NCI-H1105 (cell line): ENCODE results near the gene PRDM11.

ENCODE experiments used
- DNase-seq: peaks from one replicate; lab custom pipeline; 2025; lab: John Stamatoyannopoulos, UW

The PRDM11 gene

GRCh38 chr11:45174168-45174835 is 27.9 kb downstream of the PRDM11 start:
- no peak for DNase-seq

GRCh38 chr11:45174963-45175362 is 28.5 kb downstream of the PRDM11 start:
- no peak for DNase-seq

DNA sequence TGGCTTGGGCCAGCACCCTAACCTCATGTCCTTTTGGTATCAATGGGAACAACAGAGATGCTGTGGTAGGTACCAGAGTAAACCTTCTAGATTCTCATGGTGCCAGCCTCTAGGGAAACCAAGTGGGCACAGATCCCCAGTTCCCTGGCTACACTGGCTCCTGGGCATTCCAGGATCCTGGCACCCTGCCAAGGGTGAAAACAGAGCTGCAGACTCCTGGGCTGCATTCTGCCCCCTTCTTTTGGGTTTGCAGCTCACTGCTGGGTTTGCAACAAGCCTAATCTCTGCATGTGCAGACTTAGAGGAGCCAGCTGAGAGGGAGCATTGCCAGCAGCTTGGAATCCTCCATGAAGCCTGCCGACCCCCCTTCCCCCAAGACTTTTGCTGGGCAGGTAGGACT is 30.6 kb downstream of the PRDM11 start:
- DNase-seq = peak; percentile 81

DNA sequence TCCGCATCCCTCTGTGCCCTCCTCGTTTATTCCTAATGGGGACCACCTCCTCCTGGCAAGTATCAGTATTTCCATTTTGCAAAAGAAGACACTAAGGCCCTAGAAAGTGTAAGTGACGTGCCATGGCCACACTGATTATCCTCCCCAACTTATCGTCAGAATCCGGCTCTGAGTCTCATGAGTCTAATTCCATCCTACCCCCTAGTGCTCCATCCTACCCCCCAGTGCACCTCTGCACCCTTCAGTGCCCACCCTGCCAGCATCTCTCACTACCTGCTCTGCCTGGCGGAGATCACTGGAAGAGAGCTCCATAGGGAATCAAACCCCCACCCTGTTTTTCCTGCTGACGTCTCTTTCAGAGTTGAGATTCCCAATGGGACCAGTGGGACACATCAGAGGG is 31.8 kb downstream of the PRDM11 start:
- no peak for DNase-seq

DNA sequence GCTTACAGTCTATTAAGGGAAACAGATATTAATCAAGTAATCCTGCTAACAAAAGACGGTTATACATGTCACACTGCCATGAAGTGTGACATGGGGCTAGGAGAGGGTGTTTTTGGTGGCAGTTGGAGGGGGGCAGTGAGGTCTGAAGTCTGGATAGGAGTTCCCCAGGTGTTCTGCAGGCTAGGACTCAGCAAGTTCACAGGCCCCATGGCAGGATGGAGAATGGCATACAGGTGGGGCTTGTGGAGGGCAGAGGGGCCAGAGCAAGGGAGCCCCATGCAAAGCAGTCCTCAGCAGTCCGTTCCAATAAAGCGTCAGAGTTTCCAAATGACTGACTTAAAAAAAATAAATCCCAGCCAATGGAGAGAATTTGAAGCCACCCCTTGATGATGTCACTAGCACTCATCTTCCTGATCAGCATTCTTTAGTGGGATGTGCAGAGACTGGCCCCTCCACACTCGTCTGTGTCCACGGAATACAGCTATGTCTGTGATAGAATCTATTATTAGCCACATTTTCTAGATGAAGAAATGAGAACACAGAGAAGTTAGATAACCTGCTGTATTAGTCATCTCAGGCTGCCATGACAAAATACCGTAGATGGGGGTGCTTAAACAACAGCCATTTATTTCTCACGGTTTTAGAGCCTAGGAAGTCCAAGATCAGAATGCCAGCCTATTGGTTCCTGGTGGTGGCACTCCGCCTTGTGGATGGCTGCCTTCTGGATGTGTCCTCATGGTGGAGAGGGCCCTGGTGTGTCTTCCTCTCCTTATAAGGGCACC is 32.6 kb downstream of the PRDM11 start:
- no peak for DNase-seq

DNA sequence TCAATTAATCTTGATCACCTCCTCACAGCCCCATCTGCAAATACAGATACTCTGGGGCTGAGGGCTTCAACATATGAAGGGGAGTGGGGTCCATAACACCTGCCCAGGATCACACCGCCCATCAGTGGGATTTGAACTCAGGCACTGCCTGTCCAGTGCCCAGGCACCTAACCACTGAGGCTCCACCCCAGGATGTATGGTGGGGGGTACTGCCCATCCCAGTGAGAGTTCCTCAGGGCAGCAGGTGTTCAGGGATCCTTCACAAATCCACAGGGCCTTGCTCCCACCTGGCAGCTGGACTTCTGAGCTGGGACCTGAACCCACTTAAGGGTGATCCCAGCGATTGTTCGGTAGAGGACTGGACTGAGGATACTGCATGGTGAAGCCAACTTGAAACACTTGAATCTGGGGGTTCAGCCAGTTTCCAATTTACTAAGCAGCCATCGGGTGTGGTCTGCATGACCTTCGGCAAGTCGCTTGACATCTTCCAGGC is 33.3 kb downstream of the PRDM11 start:
- no peak for DNase-seq

DNA sequence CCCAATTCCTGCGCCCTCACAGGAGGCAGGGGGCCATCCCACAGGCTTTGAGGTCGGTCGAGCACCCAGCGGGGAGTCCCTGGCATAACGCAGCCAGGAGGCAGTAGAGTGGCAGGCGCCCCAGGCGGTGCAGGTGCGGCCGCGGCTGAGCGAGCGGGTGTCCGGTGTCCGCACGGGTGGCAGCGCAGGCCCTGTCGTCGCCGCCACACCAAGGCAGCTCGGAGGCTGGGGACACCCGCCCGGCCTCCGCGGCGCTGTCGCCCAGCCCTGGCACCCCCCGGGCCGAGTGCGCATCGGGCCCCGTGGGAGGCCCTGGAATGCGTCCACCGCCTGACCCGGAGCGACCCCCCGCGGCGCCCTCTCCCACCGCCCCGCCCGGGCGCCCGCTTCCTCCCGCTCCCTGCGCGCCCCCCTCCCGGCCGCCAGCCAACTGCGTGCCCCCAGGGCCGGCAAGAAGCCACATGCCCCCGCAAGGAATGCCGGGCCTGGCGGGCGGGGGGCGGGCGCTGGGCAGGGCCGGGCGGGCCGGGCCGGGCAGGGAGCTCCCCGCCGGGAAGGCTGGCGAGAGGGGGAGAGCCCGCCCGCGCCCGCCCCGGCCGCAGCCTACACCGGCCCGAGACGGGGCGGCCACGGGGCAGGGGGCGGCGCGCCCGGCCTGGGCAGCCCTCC is 33.9 kb downstream of the PRDM11 start:
- DNase-seq = peak; percentile 70

- peak; percentile 26 for DNase-seq
Observed at GRCh38 chr11:45180848-45181192, 34.4 kb downstream of the PRDM11 start.

DNA sequence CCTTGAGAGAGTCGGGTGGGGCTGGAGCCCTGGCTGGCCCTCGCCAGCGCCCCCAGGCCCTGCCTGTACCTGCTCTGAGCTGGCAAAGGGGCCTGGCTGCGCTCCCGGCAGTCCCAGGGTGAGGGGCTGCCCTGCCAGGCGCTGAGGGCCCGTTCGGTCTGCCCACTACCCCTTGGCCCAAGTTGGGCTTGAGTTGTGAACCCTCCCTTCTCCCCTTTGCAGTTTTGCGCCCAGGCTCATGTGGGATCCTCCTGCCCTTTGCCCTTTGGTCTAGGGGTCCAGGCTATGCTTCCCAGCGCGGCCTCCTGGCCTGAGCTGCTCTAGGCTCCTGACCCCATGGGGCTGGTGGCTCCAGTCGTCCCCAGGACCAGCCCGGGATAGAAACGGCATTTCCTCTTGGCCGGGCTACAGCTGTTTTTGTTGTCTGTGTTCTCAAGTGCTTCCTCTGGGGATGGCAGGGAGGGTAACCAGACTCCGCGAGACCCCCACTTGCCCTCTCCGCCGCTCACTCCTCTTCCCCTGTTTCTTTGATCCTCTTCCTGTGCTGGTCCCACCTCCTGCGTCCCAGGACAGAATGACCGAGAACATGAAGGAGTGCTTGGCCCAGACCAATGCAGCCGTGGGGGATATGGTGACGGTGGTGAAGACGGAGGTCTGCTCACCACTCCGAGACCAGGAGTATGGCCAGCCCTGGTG is 34.9 kb downstream of the PRDM11 start:
- DNase-seq = no peak

DNA sequence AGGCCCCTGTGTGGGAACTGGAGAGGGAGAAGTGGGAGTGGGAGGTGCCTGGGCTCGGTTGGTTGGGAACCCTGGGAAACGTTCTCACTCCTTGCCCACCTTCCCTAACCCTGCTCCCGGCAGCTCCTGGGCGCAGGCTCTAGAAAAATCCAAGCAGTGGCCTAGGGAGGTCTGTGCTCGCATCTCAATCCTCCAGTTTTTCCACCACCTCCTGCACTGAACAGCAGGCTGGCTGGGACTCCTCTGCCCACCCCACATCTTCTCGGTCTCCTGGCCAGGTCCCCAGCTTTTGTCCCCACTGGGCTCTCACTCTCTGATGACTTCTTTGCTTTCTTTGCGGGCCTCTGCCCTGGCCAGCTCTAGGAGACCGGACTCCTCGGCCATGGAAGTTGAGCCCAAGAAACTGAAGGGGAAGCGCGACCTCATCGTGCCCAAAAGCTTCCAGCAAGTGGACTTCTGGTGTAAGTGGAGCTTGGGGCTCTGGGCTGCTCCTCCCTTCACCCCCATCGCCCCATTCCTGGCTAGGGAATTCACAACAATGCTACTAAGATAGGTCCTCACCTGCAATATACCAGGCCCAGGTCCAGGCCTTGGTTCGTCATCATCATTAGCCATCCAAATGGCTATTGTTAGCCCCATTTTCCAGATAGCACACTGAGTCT is 35.6 kb downstream of the PRDM11 start:
- no peak for DNase-seq

DNA sequence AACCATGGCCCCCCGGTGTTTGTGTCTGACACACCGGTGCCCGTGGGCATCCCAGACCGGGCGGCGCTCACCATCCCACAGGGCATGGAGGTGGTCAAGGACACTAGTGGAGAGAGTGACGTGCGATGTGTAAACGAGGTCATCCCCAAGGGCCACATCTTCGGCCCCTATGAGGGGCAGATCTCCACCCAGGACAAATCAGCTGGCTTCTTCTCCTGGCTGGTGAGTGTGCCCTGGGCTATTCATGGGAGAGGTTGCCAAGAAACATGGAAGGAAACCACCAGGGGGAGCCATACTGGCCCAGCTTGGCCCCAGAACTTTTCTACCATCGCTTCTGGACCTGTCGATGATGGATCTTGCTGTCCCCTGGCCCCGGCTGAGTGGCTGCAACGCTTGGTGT is 36.5 kb downstream of the PRDM11 start:
- no peak for DNase-seq

DNA sequence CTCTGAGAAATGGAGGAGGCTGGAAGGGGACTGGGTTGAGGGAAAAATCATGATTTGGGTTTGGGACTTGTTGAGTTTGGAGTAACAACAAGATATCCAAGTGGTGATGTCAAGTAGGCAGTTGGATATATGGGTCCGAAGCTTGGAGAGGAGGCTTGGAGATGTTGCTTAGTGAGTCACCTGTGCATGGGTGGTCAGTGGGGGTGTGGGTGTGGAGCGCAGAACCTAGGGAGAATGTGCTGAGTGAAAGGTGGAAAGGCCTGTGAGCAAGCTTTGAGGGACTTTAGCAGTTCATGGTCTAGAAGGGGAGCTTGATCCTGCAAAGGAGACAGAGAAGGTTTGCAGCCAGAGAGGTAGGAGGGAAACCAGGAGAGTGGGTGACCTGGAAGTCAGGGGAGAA is 38.2 kb downstream of the PRDM11 start:
- no peak for DNase-seq

DNA sequence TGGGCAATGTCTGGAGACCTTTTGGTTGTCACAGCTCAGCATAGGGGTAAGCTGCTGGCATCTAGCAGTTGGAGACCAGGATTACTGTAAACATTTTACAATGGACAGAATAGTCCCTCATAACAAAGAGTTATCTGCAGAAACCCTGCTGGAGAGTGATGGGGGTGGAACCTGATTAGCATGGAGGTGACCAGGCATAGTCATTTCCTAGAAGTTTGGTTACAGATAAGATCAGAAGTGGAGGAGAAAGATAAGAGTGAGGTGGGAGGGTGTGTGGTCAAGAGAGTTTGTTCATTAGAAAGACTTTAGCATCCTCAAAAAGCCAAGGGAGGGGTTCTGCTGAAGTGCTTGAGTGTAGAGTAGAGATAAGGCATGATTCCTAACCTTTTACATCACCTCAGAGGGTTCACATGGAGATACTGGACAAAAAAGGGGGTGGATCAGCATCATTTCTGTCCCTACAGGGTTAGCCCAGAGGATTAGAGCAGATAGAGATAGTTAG is 38.8 kb downstream of the PRDM11 start:
- no peak for DNase-seq

GRCh38 chr11:45187375-45187774 is 40.9 kb downstream of the PRDM11 start:
- no peak for DNase-seq

- DNase-seq = no peak
Observed at GRCh38 chr11:45188127-45188526, 41.7 kb downstream of the PRDM11 start.

- no peak for DNase-seq
Observed at GRCh38 chr11:45189230-45189629, 42.8 kb downstream of the PRDM11 start.

DNA sequence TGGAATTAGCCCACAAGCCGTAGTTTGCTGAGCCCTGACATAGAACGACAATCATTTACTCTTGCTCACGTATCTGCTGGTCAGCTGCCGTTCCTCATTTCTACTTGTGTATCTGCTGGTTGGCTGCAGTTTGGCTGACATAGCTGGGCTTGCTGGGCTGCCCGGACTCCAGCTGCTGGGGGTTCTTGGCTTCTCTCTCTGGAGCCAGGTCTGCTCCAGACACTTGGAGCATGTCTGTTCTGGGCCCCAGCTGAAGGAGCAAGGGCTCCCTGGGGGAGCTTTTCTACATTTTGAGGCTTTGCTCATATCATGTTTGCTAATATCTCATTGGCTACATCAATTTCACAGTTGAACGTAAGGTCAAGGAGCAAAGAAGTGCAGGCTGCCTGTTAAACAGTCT is 47.3 kb downstream of the PRDM11 start:
- DNase-seq = no peak

- DNase-seq = no peak
Observed at GRCh38 chr11:45204761-45205160, 58.3 kb downstream of the PRDM11 start.

DNA sequence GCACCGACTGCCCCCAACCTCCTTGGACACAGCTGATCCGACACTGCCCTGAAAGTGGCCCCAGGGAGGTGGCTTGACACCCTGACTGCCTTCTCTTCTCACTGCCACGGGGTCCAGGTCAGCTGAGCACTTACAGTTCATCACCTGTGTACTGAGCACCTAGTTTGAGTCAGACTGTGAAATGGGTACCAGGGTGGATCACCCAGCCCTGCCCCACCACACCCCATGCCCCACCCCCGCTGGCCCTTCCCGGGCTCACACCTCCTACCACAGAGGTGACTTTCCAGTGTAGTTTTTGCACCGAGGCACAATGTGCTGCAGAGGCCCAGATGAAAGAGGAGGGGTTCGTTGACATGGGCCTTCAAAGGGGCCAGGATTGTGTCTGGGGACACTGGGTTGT is 59.5 kb downstream of the PRDM11 start:
- no peak for DNase-seq

GRCh38 chr11:45208135-45208534 is 61.7 kb downstream of the PRDM11 start:
- no peak for DNase-seq

DNA sequence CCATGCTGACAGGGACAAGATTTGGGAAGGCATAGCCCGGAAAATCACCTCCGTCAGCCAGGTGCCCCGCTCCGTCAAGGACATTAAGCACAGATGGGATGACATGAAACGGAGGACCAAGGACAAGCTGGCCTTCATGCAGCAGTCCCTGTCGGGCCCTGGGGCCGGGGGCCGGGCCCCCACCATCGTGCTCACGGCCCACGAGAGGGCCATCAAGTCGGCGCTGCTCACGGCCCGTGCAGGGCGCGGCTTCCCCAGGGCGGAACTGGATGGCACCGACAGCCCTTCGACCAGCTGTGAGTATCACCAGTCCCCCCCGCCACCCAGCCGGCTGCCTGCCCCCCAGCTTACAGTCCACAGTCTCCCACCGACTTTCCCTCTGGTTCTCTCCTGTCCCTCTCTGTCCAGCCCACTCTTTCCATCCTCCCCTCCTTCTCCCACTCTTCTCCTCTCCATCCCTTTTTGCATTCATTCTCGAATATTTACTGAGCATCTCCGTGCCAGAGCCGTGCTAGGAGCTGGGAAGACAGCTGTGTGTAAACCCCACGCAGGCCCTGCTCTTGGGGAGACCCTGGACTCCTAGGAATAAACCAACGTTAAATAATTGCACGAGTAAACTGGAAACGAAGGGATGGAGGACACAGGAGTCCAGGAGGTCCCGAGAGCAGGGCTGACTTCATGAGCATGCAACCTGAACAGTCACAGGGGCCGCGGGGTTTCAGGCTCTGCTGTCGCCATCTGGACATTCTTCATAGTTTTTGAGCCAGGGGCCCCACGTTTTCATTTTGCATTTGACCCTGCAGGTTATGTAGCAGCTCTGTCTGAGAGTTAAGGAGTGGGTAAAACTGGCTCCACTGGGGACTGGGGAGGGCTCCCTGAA is 62.8 kb downstream of the PRDM11 start:
- no peak for DNase-seq
